WI38 (cell line): ENCODE measurements around the gene YBX3.

ENCODE experiments used
- H3K4me3 ChIP-seq: 2 replicates; pipeline ENCODE4 v1.5.1; 2011; ENCODE audit warnings: low read depth, mild to moderate bottlenecking, control low read depth, low read length
- CTCF ChIP-seq: IDR thresholded peaks from 2 replicates; pipeline ENCODE4 v1.5.1; 2012; ENCODE audit warnings: low read depth, mild to moderate bottlenecking, control low read depth, low read length

The YBX3 gene

GRCh38 chr12:10716704-10717315 is 6.3 kb downstream of the YBX3 start:
- peak overlapping the region; percentile 44 for H3K4me3 ChIP-seq
- no peak for TF ChIP-seq CTCF

- peak overlapping the region; percentile 44 for H3K4me3 ChIP-seq
- no peak for TF ChIP-seq CTCF
Measured at GRCh38 chr12:10716277-10716676, 6.8 kb downstream of the YBX3 start.

GRCh38 chr12:10715491-10715890 is 7.6 kb downstream of the YBX3 start:
- no peak for TF ChIP-seq CTCF

GRCh38 chr12:10709808-10710207 is 13.3 kb downstream of the YBX3 start:
- no peak overlapping the region for H3K4me3 ChIP-seq
- TF ChIP-seq CTCF = no peak

More at GRCh38 chr12:10715491-10715890, 7.6 kb downstream of the YBX3 start:
- H3K4me3 ChIP-seq = no peak overlapping the region

- TF ChIP-seq CTCF = no peak
- H3K4me3 ChIP-seq = no peak overlapping the region
Measured at GRCh38 chr12:10708862-10709261, 14.3 kb downstream of the YBX3 start.

- no peak overlapping the region for H3K4me3 ChIP-seq
- TF ChIP-seq CTCF = no peak
Measured at GRCh38 chr12:10705655-10706054, 17.5 kb downstream of the YBX3 start.

GRCh38 chr12:10701843-10702242 is 21.3 kb downstream of the YBX3 start:
- no peak for TF ChIP-seq CTCF

More at GRCh38 chr12:10701843-10702242, 21.3 kb downstream of the YBX3 start:
- H3K4me3 ChIP-seq = no peak overlapping the region
